ENCODE measurements around the gene SMTNL2. TPM values are rescaled to one million over a fixed set of nuclear protein-coding genes. Genes with fewer than 3 reads are reported as not detected.
A peak's percentile ranks its signal among the peaks of the same experiment; 100 is the strongest.
"Not testable (repeated sequence)": the region's sequence is repeated elsewhere in the genome, so short reads cannot be mapped to it uniquely, and the experiment has no call there.

SMTNL2 gene
- total RNA-seq, 2 donors from 2014 or later: 0.25 TPM; not detected in 1

- ATAC-seq; intact Hi-C loops (cut with DNase I, micrococcal nuclease); DNase-seq: not testable (repeated sequence)
These were observed 56.4 kb downstream of the SMTNL2 start for GRCh38 chr17:4640569-4641188.

DNA sequence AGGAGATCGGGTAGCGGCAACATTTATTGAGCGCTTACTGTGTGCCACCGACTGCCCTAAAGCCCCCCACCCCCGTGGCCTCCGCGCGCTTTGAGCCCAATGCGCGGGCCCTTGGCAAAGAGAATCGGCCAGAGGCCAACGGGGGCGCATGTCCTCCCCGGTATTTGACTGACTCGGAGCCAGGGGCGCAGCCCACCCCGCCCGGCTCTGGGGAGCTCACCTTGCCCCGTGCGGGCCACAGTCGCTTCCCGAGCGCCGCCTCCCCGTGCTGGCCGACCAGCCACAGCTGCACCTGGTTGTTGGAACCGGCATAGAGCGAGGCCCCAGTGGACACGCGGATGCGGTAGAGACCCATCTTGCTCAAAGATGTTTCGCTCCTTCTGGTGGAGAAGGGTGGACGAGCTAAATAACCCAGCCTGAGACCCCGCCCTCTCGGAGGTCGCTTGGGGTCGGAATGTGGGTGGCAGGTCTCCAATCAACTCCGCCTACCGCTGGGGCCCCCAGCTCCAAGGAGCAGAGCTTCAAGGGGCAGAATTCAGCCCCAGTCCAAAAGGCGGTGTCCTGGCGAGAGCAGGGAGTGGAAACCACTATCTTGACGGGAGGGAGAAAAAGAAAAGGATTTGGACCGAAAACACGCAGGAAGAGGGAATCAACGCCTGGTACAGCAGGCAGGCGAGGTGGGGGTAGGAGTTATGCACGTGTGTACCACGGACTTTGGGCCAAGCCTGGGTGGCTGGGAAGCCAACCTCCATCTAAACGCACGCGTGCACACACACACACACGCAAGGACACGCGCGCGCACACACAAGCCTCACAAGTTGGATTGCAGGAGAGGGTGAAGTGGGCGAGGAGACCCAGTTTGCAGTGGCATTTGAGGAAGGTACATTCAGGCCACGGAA lies 57.2 kb downstream of the SMTNL2 start, which contains the start of gene ALOX15:
TSS of gene ALOX15 (minus strand) at position 382 of the 899 bp plus-strand sequence. CDS start at position 355, 27 bp downstream.
- intact Hi-C loops (cut with DNase I, micrococcal nuclease): no loop called here
- DNase-seq (no peak), ATAC-seq (no peak)

DNA sequence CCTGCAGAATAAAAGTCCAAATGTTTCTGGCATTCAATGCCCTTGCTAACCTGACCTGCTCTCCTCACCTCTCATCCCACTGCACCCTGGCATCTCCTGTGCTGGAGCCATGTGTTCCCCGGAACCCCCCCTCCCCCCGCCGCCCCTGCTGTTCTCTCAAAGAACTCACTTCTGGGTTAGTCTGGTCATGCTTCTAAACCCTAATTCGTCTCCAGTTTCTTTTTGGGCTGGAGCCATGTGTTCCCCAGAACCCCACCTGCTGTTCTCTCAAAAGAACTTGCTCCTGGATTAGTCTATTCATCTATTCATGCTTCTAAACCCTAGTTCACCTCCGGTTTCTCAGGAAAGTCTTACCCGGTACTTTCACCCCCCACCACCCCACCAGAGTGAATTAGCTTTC lies 58.0 kb downstream of the SMTNL2 start:
- DNase-seq (no peak), ATAC-seq (no peak)
- intact Hi-C loops (cut with DNase I, micrococcal nuclease): no loop called here

GRCh38 chr17:4643676-4644075 lies 59.3 kb downstream of the SMTNL2 start:
- intact Hi-C loops (cut with DNase I, micrococcal nuclease): no loop called here
- peak; percentile 82 for ATAC-seq
- DNase-seq: peak; percentile 57 to 63

DNA sequence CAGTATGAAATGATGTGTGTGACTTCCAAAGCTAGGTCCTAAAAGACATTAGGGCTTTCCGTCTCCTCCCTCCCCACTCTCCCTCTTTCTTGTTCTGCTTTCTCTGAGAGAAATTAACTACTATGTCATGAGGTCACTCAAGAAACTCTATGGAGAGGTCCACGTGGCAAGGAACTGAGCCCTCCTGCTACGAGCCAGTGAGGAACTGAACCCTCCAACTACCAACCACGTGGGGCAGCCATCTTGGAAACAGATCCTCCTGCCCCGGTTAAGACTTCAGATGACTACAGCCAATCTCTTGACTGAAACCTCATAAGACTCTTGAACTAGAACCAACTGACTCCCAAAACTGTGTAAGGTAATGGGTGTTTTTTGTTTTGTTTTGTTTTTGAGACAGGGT lies 61.3 kb downstream of the SMTNL2 start:
- intact Hi-C loops (cut with DNase I, micrococcal nuclease): no loop called here
- no peak for DNase-seq
- no peak for ATAC-seq

DNA sequence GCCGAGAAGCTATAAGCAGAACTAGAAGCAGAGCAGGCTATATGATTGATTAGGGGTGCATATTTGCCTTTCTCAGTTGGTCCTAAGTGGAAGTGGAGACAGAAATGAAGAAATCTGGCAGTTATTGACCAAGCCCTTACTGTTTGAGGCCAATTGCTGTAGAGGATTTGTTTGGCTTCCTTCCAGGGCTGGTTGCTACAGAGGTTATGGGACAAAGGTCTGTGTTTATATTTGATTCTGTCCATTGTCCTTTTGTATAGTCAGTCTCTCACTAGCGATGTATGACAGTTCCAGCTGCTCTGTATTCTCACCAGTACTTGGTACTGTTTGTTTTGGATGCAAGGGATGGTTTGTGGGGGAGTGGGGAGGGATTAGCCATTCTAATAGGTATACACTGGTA lies 64.4 kb downstream of the SMTNL2 start:
- DNase-seq (peak; percentile 49 to 55), ATAC-seq (peak; percentile 95)
- intact Hi-C loops (cut with DNase I, micrococcal nuclease): no loop called here

DNA sequence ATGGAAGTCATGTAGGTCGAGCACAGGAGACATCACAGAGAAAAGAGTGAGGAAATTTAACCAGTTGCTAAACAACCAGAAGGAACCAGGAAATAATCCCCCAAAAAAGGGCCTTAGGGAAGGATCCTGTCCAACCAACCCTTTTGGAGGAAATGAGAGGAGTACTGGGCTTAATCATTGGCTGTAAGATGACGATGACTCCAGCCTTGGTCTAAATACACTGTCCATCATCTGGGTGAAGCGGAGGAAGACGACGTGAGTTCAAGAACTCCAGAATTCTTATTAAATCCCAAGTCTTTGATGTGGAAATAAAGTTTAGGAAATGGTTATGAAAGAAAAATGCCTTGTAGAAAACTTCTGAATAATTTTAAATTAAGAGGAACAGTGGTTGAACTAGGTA lies 68.7 kb downstream of the SMTNL2 start:
- DNase-seq (no peak), ATAC-seq (no peak)
- intact Hi-C loops (cut with DNase I, micrococcal nuclease): no loop called here

DNA sequence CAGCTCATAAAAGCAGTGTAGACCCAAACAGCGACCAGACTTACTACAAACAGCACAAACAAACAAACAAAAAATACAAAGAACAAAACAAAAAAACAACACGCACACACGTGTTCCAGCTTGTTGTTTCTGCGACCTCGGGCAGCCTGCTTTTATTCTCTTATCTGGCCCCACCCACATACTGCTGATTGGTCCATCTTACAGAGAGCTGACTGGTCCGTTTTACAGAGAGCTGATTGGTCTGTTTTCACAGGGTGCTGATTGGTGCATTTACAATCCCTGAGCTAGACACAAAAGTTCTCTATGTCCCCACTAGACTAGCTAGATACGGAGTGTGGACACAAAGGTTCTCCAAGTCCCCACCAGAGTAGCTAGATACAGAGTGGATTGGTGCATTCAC lies 71.6 kb downstream of the SMTNL2 start:
- intact Hi-C loops (cut with DNase I, micrococcal nuclease); ATAC-seq; DNase-seq: not testable (repeated sequence)

DNA sequence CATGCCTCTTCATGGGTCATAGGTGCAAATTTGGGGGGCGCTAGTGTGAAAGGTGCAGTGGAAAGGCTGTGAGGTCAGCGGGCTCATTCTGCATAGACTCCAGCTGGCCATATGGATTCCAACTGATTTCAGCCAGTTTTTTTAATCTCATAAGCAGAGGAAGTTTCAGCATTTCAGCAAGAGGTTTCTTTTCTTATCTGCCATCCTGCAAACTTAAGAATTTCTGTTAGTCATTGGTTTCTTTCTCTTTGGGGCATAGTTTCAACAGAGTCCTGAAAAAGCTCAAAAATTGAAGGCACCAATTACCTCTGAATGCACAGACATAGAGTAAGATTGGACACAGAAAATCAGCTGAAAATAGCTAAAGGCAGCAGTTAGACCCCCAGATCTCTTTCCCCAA lies 73.3 kb downstream of the SMTNL2 start:
- DNase-seq (no peak), ATAC-seq (no peak)
- intact Hi-C loops (cut with DNase I, micrococcal nuclease): no loop called here

Other genes starting within 250 kb of the SMTNL2 start
- gene UBE2G1, start 217.9 kb upstream of the SMTNL2 start, total RNA-seq: 10 to 100 TPM; 59.5 to 71.5 TPM
- gene SPNS3, start 150.6 kb upstream of the SMTNL2 start, total RNA-seq: under 1 TPM; 0.50 to 0.89 TPM
- gene SPNS2, start 85.6 kb upstream of the SMTNL2 start, total RNA-seq: 10 to 100 TPM; 12.4 to 13.5 TPM
- 10 to 100 TPM; 28.1 to 41.6 TPM for gene MYBBP1A, start 29.1 kb upstream of the SMTNL2 start, total RNA-seq
- 100 to 1,000 TPM; 185 to 232 TPM for gene GGT6, start 24.0 kb upstream of the SMTNL2 start, total RNA-seq
- gene ALOX15, start 57.1 kb downstream of the SMTNL2 start, total RNA-seq: under 1 TPM; 0.12 to 0.36 TPM
- 10 to 100 TPM; 25.8 to 35.5 TPM for gene PELP1, start 119.6 kb downstream of the SMTNL2 start, total RNA-seq
- 10 to 100 TPM; 27.2 to 45.1 TPM for gene ARRB2, start 126.1 kb downstream of the SMTNL2 start, total RNA-seq
- gene MED11, start 146.9 kb downstream of the SMTNL2 start, total RNA-seq: 10 to 100 TPM; 21.8 to 26.7 TPM
- 1 to 10 TPM; 1.1 to 1.9 TPM for gene ZMYND15, start 155.3 kb downstream of the SMTNL2 start, total RNA-seq
- gene CXCL16, start 155.4 kb downstream of the SMTNL2 start, total RNA-seq: 10 to 100 TPM; 36.2 to 52.3 TPM
- gene TM4SF5, start 187.4 kb downstream of the SMTNL2 start, total RNA-seq: 10 to 100 TPM; 17.3 to 26.9 TPM
- gene VMO1, start 201.8 kb downstream of the SMTNL2 start, total RNA-seq: under 1 TPM; 0.73 to 0.79 TPM
- under 1 TPM; 0.49 to 0.61 TPM for gene GLTPD2, start 204.4 kb downstream of the SMTNL2 start, total RNA-seq
- gene PSMB6, start 211.6 kb downstream of the SMTNL2 start, total RNA-seq: 10 to 100 TPM; 79.4 to 99.6 TPM
- 10 to 100 TPM; 26.1 to 27.5 TPM for gene PLD2, start 222.6 kb downstream of the SMTNL2 start, total RNA-seq
- gene MINK1, start 248.8 kb downstream of the SMTNL2 start, total RNA-seq: 100 to 1,000 TPM; 193 to 205 TPM